ENCODE results near the gene NPPB. TPM values are rescaled to one million over a fixed set of nuclear protein-coding genes. Genes with fewer than 3 reads are reported as not detected.
"Not testable (repeated sequence)": the region's sequence is repeated elsewhere in the genome, so short reads cannot be mapped to it uniquely, and the experiment has no call there.

Gene NPPB
- not detected for total RNA-seq

DNA sequence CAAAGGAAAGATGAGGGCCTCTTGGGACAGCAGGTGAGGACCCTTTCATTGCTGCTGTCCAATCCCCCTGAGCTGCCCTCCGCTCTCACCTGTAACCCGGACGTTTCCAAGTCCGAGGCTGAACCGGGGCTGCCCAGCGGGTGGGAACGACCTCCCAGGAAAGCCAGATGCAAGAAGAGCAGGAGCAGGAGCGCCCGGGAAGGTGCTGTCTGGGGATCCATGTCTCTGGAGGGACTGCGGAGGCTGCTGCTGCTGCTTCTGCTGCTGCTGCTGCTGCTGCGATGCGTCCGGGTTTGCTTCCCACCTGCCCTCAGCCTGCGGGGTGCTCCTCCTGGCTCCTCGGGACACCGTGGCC lies at the start of gene NPPB:
TSS of gene NPPB (minus strand) at position 333 of the 355 bp plus-strand sequence. CDS start at position 221, 112 bp downstream.
- Mint-ChIP-seq H3K9me3 (no peaks in the 10 kb centered on the region), H3K27ac (no peak within 1 kb of the TSS), H3K27me3 (peaks cover 83% of the 10 kb centered on the region), H3K4me1 (peaks cover 12% of the 10 kb centered on the region), H3K36me3 (no peaks in the 10 kb centered on the region), H3K4me3 (no peak within 1 kb of the TSS)
- DNase-seq: no peak

DNA sequence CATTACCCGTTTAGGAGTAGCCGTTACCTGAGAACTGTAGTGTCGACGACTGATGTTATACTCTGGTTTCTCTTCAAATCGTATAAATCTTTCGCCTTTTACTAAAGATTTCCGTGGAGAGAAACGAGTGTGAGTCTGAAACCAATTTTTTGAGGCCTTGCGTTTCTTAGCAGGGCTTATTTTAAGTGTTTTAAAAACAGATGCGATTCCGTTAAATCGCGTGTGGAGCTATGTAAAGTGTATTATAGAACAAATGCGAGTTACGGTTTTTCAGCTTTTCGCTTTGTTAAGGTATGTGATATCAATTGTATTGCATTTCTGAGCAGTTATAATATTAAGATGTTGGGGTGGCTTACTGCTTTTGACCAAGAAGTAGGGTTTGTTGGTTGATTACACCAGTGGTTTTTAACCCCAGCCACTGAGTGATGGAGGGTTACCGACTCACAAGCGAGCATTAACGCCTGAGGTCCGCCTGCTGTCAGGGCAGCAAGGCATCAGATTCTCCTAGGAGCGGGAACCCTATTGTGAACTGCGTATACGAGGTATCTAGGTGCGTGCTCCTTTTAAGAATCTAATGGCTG lies 49.4 kb upstream of the NPPB start:
- Mint-ChIP-seq H3K36me3 (peaks cover 4% of the 10 kb centered on the region), H3K4me1 (peaks cover 41% of the 10 kb centered on the region), H3K9me3 (no peaks in the 10 kb centered on the region), H3K27ac (peak overlapping the region; percentile 100), H3K27me3 (peaks cover 38% of the 10 kb centered on the region), H3K4me3 (peak overlapping the region; percentile 92)
- peak; percentile 85 for DNase-seq

DNA sequence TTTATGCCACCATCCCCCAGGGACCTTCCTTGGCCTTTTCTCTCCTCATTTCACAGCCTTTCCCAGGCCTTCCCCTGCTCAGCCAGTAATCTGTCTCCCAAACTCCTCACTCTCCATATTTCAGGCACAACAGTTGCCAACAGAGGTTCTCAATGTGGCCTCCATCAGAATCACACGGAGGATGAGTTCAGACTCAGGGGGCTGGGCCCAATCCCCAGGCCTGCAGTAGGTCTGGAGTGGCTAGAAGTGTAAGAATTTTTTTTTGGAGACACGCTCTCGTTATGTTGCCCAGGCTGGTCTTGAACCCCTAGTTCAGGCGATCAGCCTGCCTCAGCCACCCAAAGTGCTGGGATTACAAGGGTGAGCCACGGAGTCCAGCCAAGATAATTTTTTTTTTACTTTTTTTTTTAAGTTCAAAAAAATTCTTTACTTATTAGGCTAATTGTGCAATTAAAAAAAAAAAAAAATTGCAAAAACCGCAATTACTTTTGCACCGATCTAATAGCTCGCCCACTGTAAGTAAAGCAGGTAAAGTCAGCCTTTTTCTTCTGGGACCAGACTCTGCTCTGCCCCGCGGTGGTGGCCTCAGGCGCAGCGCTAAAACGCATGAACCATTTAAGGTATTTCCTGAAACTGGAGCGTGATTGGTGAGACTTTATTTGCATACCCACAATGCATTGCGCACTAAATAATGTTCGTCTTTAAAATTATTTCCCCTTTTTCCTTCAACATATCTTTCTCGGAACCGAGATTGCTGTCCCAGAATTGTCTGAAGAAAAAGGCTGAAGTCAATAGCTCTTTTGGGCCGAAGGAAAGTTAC lies 48.7 kb upstream of the NPPB start:
- H3K36me3 Mint-ChIP-seq: peaks cover 4% of the 10 kb centered on the region
- peak; percentile 88 for DNase-seq
- H3K9me3 Mint-ChIP-seq: no peaks in the 10 kb centered on the region
- H3K4me3 Mint-ChIP-seq: peak overlapping the region; percentile 92
- peak overlapping the region; percentile 100 for H3K27ac Mint-ChIP-seq
- peaks cover 41% of the 10 kb centered on the region for H3K4me1 Mint-ChIP-seq
- peaks cover 44% of the 10 kb centered on the region for H3K27me3 Mint-ChIP-seq

DNA sequence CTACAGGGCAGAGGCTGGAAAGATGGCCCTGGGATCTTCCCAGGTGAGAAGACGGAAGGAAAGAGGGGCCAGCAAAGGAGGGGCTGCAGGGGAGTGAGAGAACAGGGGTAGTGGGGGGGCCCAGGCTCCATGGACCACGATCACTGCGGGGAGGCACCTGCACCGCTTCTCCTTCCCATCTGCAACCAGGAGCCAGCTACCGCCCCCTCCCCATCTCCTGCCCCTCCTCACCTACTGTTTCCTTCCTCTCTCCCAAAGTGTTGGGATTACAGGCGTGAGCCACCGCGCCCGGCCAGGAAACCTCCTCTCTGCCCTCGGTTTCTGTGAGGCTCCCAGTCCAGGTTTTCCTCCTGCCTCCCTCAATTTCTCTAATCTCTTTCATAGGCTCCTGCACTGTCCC lies 48.1 kb upstream of the NPPB start:
- peaks cover 50% of the 10 kb centered on the region for H3K27me3 Mint-ChIP-seq
- H3K4me3 Mint-ChIP-seq: no peak overlapping the region
- no peak for DNase-seq
- H3K4me1 Mint-ChIP-seq: peaks cover 41% of the 10 kb centered on the region
- H3K27ac Mint-ChIP-seq: no peak overlapping the region
- no peaks in the 10 kb centered on the region for H3K9me3 Mint-ChIP-seq
- H3K36me3 Mint-ChIP-seq: peaks cover 4% of the 10 kb centered on the region

DNA sequence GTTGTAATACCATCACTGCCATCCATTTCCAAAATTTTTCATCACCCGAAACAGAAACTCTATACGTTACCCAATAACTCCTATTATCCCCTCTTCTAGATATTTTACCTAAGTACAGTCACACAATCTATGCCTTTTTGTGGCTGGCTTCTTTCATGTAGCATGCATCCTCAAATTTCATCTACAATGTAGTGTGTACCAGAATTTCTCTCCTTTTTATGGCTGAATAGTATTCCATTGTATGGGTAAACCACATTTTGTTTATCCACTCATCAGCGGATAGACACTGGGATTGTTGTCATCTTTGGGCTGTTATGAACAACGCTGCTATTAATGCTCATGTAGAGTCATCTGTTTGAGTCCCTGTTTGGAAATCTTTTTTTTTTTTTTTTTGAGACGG lies 46.2 kb upstream of the NPPB start:
- DNase-seq: no peak
- H3K4me1 Mint-ChIP-seq: peaks cover 40% of the 10 kb centered on the region
- H3K36me3 Mint-ChIP-seq: peaks cover 4% of the 10 kb centered on the region
- H3K4me3 Mint-ChIP-seq: no peak overlapping the region
- H3K9me3 Mint-ChIP-seq: no peaks in the 10 kb centered on the region
- peaks cover 69% of the 10 kb centered on the region for H3K27me3 Mint-ChIP-seq
- no peak overlapping the region for H3K27ac Mint-ChIP-seq

DNA sequence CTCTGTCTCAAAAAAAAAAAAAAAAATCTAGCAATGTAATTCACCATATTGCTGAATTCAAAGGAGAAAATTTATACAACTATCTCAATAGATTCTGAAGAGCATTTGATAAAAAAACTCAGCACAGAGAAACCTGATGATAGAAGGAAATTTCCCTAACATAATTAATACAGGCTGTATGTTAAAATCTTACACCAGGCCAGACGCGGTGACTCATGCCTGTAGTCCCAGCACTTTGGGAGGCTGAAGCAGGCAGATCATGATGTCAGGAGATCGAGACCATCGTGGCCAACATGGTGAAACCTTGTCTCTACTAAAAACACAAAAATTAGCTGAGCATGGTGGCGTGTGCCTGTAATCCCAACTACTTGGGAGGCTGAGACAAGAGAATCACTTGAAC lies 45.4 kb upstream of the NPPB start:
- peaks cover 74% of the 10 kb centered on the region for H3K27me3 Mint-ChIP-seq
- not testable (repeated sequence) for H3K36me3 Mint-ChIP-seq, H3K4me3 Mint-ChIP-seq, H3K27ac Mint-ChIP-seq, H3K9me3 Mint-ChIP-seq, DNase-seq
- H3K4me1 Mint-ChIP-seq: peaks cover 33% of the 10 kb centered on the region

DNA sequence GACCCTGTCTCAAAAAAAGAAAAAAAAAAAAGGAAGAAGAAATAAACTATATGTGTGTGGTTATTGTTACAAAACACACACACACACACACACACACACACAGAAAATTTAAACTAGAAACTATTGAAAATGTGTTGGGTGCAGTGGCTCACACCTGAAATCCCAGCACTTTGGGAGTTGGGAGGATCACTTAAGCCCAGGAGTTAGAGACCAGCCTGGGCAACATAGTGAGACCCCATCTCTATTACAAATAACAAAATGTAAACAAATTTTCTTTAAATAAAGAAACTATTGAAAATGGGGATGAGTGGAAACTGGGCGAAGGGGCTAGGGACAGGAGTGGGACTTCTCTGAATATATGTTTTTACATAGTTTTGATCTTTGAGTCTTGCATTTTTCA lies 44.5 kb upstream of the NPPB start:
- Mint-ChIP-seq H3K36me3 (no peaks in the 10 kb centered on the region), H3K4me1 (peaks cover 28% of the 10 kb centered on the region), H3K4me3 (no peak overlapping the region), H3K27ac (no peak overlapping the region), H3K9me3 (no peaks in the 10 kb centered on the region), H3K27me3 (peaks cover 73% of the 10 kb centered on the region)
- no peak for DNase-seq

DNA sequence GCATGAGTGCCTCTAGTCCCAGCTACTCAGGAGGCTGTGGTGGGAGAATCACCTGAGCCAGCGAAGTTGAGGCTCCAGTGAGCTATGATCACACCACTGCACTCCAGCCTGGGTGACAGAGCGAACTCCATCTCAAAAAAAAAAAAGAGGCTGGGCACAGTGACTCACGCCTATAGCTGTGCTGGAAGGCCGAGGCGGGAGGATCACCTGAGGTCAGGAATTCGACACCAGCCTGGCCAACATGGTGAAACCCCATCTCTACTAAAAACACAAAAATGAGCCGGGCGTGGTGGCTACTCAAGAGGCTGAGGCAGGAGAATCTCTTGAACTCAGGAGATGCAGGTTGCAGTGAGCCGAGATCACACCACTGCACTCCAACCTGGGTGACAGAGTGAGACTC lies 42.7 kb upstream of the NPPB start:
- not testable (repeated sequence) for H3K27ac Mint-ChIP-seq, H3K4me3 Mint-ChIP-seq, H3K9me3 Mint-ChIP-seq, H3K36me3 Mint-ChIP-seq, DNase-seq
- peaks cover 79% of the 10 kb centered on the region for H3K27me3 Mint-ChIP-seq
- H3K4me1 Mint-ChIP-seq: peaks cover 18% of the 10 kb centered on the region

DNA sequence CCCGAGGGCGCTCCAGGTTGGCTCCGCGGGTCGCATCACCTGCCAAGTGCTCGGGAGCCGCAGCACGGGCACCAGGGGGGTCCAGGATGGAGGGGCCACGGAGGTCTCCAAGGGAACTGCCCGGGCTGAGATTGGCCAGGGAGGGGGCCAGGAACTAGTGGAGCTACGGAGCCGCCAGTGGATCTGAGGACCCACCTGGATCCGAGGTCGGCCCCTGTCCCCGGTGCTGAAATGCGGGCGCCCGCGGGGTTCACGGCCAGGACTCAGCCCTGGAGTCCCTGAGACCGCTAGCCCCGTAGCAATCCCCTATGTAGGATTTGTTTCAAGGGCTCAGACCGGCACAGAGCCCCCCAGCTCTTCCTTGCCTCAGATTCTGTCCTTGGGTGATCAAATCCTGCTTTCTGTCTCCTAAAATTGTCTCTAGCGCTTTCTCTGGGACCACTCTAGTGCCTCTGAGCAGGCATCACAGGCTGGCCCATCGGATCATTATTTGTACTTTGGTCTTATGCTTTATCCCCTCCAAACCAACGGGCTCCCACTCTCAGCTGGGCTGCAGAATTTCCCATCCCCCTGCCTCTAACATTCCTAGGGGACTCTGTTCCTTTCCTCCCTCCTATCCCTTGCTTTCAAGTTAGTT lies 40.2 kb upstream of the NPPB start:
- Mint-ChIP-seq H3K9me3 (no peaks in the 10 kb centered on the region), H3K27me3 (peaks cover 81% of the 10 kb centered on the region), H3K36me3 (no peaks in the 10 kb centered on the region), H3K4me1 (no peaks in the 10 kb centered on the region), H3K4me3 (no peak overlapping the region), H3K27ac (no peak overlapping the region)
- DNase-seq: peak; percentile 21

DNA sequence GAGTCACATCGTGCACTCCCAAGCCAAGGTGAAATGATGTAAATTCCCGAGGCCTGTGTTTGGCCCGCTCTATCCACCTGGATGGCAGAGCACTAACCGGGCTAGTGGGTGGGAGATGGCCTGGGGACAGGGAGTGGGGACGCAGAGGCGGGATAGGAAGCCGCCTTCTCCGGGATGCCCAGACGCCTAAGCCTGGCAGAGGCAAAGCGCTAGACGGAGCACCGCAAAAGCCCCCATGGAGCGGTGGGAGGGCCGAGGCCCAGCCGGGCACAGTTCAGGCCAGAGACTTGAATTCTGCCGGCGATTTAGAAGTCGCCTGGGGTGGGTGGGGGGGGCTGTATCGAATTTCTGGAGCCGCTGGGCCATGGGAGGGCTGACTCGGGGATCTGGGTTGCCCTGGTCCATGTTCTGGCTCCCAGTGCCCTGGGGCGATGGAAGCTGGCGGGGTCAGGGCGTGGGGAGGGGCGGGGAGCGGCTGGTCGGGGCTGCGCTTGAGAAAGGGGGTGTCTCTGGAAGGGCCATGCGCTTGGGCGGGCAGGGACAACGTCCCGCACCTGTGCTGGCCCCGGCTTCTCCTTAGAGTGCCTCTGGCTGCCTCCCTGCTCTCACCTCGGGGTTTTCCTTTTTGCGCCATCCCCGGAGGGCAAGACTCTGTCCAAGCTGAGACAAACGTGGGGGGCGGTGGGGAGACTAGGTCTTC lies 39.5 kb upstream of the NPPB start:
- Mint-ChIP-seq H3K36me3 (no peaks in the 10 kb centered on the region), H3K27ac (no peak overlapping the region), H3K9me3 (no peaks in the 10 kb centered on the region), H3K4me1 (no peaks in the 10 kb centered on the region), H3K4me3 (no peak overlapping the region), H3K27me3 (peaks cover 78% of the 10 kb centered on the region)
- DNase-seq: no peak

DNA sequence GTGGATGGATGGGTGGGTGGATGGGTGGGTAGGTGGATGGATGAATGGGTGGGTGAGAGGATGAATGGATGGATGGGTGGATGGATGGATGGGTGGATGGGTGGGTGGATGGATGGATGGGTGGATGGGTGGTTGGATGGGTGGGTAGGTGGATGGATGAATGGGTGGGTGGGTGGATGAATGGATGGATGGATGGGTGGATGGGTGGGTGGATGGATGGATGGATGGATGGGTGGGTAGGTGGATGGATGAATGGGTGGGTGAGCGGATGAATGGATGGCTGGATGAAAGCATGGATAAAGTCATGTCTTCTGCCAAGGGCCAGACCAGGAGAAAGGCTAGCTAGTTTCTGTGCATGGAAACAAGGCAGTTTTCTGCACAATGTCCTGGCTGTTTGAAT lies 35.8 kb upstream of the NPPB start:
- not testable (repeated sequence) for H3K27ac Mint-ChIP-seq, H3K36me3 Mint-ChIP-seq, H3K4me3 Mint-ChIP-seq, DNase-seq, H3K9me3 Mint-ChIP-seq, H3K4me1 Mint-ChIP-seq
- H3K27me3 Mint-ChIP-seq: peaks cover 42% of the 10 kb centered on the region

DNA sequence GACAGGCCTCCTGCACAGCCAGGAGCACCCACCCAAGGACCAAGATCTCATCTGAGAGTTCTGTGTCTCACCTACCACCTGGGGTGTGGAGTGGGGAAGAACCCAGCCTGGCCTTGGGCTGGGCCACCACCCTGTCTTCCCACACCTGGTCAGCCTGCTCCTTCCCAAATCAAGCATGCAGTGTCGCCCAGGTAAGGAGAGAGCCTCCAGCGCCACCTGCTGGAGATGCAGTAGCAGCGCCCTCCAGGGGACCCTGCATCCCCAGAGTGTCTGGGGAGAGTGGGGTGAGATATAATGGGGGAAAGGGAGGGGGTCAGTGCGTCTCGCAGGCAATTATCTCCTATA lies 35.1 kb upstream of the NPPB start:
- Mint-ChIP-seq H3K27ac (no peak overlapping the region), H3K4me1 (no peaks in the 10 kb centered on the region), H3K36me3 (no peaks in the 10 kb centered on the region), H3K4me3 (no peak overlapping the region), H3K27me3 (peaks cover 36% of the 10 kb centered on the region), H3K9me3 (no peaks in the 10 kb centered on the region)
- peak; percentile 68 for DNase-seq

DNA sequence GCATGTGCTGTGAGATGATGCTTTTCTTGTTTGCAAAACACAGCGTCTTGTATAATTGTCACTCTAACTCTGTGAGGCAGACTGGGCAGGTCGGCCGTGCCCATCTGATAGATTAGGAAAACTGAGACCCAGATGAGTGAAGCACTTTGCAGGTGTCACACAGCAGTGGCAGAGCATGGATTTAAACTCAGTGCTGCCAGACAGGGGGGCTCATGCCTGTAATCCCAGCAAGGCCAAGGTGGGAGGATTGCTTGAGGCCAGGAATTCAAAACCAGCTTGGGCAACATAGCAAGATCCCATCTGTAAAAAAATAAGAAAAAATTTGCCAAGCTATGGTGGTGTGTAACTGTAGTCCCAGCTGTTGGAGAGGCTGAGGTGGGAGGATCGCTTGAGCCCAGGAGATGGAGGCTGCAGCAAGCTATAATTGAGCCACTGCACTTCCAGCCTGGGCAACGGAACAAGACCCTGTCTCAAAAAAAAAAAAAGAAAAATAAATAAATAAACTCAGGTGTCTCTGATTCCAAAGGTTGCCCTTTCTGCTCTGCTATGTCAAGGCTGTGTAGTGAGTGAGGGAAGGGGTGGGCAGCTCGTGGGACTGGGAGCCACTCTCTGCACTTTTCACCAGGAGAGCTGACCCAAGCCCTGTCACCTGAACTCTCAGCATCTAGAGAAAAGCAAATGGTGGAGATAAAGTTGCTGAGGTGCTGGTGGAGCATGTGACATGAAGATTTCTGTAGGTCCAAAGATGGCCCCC lies 32.9 kb upstream of the NPPB start:
- no peaks in the 10 kb centered on the region for H3K36me3 Mint-ChIP-seq
- H3K9me3 Mint-ChIP-seq: no peaks in the 10 kb centered on the region
- no peak for DNase-seq
- peaks cover 19% of the 10 kb centered on the region for H3K27me3 Mint-ChIP-seq
- no peak overlapping the region for H3K4me3 Mint-ChIP-seq
- no peak overlapping the region for H3K27ac Mint-ChIP-seq
- H3K4me1 Mint-ChIP-seq: no peaks in the 10 kb centered on the region

DNA sequence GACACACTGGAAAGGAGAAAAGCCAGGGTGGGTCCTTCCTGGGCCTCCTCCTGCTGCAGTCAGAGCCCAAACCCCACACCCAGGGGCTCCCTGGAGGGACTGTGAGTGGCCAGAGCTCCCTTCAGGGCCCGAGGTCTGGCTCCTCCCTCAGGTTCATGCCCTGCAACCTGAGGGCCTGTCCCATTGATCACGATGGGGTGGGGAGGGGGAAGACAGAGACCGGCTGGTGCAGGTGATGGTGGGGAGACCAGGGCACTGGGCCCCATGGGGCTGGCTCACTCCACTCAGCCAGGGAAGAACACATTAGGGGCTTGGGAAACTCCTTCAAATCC lies 30.1 kb upstream of the NPPB start:
- Mint-ChIP-seq H3K36me3 (no peaks in the 10 kb centered on the region), H3K27ac (no peak overlapping the region), H3K27me3 (peaks cover 9% of the 10 kb centered on the region), H3K4me3 (no peak overlapping the region), H3K4me1 (no peaks in the 10 kb centered on the region), H3K9me3 (no peaks in the 10 kb centered on the region)
- no peak for DNase-seq
